H1 (cell line): ENCODE results near the gene AMH. TPM values are rescaled to one million over a fixed set of nuclear protein-coding genes. Genes with fewer than 3 reads are reported as not detected.

Experiments
- CHD7 ChIP-seq: fragments of 300-600 bp; sonication (generic); IDR thresholded peaks from 2 replicates; pipeline ENCODE4 v1.7.1; 2012; ENCODE audit warnings: low read length, moderate library complexity, mild to moderate bottlenecking, inconsistent platforms; ENCODE audit not compliant: insufficient replicate concordance
- E2F6 ChIP-seq: IDR thresholded peaks from 2 replicates; pipeline ENCODE4 v1.6.1; 2012; ENCODE audit warnings: inconsistent platforms
- JUND ChIP-seq: IDR thresholded peaks from 2 replicates; pipeline ENCODE4 v1.6.1; 2011; ENCODE audit warnings: mild to moderate bottlenecking, improper control_type of control experiment, low read length
- NANOG ChIP-seq: IDR thresholded peaks from 2 replicates; pipeline ENCODE4 v1.6.1; 2011; ENCODE audit warnings: low read length, low read depth, mild to moderate bottlenecking, inconsistent platforms; ENCODE audit not compliant: insufficient read depth, poor library complexity, severe bottlenecking
- SP4 ChIP-seq: IDR thresholded peaks from 2 replicates; pipeline ENCODE4 v1.6.1; 2012; ENCODE audit warnings: low read length, inconsistent platforms
- polyA plus RNA-seq, 7 experiments: library from polyadenylated mRNA; depleted of rRNA in 3 of 7; stranded (reverse) in 5 of 7; unstranded in 2 of 7; fragments of >200 nt in 5 of 7; fragments of 200-250 nt in 2 of 7; gene quantifications; 1 replicate in 5 of 7; 2 replicates in 1 of 7; 4 replicates in 1 of 7; pipeline versions ENCODE4 v1.2.1 to v1.2.3, GENCODE V29; 2011 to 2013; ENCODE audit warnings: missing spikeins in 2 of 7, mixed read lengths in 2 of 7
- total RNA-seq: library from RNA; stranded (reverse); fragmentation: NEBNext Ultra II Directional; extraction: Animal tissue kit (Norgen Biotek cat#: 25700); gene quantifications from 2 replicates; pipeline ENCODE4 v1.2.1, GENCODE V29; 2021

AMH gene
- total and polyA plus RNA-seq, 2 of the 8 experiments (the other 6 are each of a cell fraction or from before 2014, with no cell fraction given): 10.5 to 15.4 TPM

- TF ChIP-seq SP4 (no peak), NANOG (no peak), JUND (no peak), CHD7 (no peak), E2F6 (no peak)
These were observed 47.0 kb downstream of the AMH start (continued) for GRCh38 chr19:2296141-2296540.
